Measurements from ENCODE around the gene CHTF18. TPM values are rescaled to one million over a fixed set of nuclear protein-coding genes. Genes with fewer than 3 reads are reported as not detected.

Gene CHTF18
- total and polyA plus RNA-seq, 9 of the 15 experiments (the other 6 are each of a cell fraction or from before 2014, with no cell fraction given) = 2.5 to 123 (median 17.0) TPM

DNA sequence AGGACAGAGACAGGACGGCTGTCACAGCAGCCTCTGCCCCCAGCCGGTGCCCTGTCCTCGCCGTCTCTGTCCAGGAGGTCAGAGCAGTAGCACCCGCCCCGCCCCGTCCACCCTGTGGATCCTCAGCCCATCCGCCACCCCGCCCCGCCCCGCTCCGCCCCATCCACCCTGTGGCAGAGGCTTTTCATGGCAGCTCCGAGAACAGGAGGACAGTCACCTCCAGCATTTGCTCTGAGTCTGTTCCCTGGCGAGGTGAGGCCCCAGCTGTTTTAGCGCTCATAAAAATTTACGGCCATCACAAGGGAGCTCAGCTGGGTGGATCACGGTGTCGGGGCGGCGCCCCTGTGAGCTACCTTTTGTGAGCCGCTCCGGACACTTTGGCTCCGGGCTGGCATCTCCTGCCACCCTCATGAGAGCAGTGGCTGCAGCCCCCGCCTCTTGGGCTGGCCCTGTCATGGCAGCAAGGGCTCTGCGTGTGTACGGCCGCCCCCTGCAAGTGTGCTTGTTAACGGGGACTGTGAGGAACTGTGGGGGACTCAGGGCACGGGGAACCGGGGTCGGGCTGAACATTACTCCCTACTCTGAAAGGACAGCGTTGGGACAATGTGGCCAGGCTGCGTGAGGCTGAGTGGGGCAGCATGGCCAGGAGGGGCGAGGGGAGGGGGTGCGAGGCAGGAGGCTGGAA lies 44.4 kb downstream of the CHTF18 start (continued):
- TF ChIP-seq, protein P1, sequence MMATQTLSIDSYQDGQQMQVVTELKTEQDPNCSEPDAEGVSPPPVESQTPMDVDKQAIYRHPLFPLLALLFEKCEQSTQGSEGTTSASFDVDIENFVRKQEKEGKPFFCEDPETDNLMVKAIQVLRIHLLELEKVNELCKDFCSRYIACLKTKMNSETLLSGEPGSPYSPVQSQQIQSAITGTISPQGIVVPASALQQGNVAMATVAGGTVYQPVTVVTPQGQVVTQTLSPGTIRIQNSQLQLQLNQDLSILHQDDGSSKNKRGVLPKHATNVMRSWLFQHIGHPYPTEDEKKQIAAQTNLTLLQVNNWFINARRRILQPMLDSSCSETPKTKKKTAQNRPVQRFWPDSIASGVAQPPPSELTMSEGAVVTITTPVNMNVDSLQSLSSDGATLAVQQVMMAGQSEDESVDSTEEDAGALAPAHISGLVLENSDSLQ (IDR thresholded peaks at IDR 0.05) = no peak
- TF ChIP-seq, protein P2, sequence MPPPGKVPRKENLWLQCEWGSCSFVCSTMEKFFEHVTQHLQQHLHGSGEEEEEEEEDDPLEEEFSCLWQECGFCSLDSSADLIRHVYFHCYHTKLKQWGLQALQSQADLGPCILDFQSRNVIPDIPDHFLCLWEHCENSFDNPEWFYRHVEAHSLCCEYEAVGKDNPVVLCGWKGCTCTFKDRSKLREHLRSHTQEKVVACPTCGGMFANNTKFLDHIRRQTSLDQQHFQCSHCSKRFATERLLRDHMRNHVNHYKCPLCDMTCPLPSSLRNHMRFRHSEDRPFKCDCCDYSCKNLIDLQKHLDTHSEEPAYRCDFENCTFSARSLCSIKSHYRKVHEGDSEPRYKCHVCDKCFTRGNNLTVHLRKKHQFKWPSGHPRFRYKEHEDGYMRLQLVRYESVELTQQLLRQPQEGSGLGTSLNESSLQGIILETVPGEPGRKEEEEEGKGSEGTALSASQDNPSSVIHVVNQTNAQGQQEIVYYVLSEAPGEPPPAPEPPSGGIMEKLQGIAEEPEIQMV (tag; conservative IDR thresholded peaks at IDR 0.05; ENCODE audit: low read depth) = no peak
- TF ChIP-seq CBX8 (IDR thresholded peaks at IDR 0.05; ENCODE audit: borderline replicate concordance, extremely low read depth, low read depth, low read length, poor library complexity, severe bottlenecking) (no peak), POLR2AphosphoS2 (IDR thresholded peaks at IDR 0.05; ENCODE audit: low read length) (no peak), ZNF347 (CRISPR knock-in tag; IDR thresholded peaks at IDR 0.05; ENCODE audit: low read depth) (no peak), ZNF311 (CRISPR knock-in tag; IDR thresholded peaks at IDR 0.05) (no peak), ZFP1 (CRISPR knock-in tag; IDR thresholded peaks at IDR 0.05) (no peak), JUN (IDR thresholded peaks at IDR 0.05; ENCODE audit: borderline replicate concordance, low read depth, low read length) (no peak), JUN (CRISPR knock-in tag; IDR thresholded peaks at IDR 0.05; ENCODE audit: borderline replicate concordance) (no peak), MED1 (CRISPR knock-in tag; IDR thresholded peaks at IDR 0.05; ENCODE audit: borderline replicate concordance) (no peak)
